Gastroesophageal sphincter (tissue), 4 donors: ENCODE data around the gene ACVR1B. TPM values are rescaled to one million over a fixed set of nuclear protein-coding genes. Genes with fewer than 3 reads are reported as not detected.

Source experiments
- ATAC-seq: fragments of 150-250 bp; one replicate; pipeline ENCODE4 v1.9.1; 2016; ENCODE audit warnings: mild to moderate bottlenecking, moderate library complexity
- H3K27ac ChIP-seq, 4 donors: fragments of 200-600 bp; sonication (generic) in 3 of 4; 1 replicate in 3 of 4; 2 replicates in 1 of 4; pipeline ENCODE4 v1.5.1; 2016 to 2019
- H3K27me3 ChIP-seq: fragments of 200-600 bp; sonication (generic); one replicate; pipeline ENCODE4 v1.5.1; 2019
- H3K36me3 ChIP-seq, 2 donors: fragments of 200-600 bp; sonication (generic); one replicate each; pipeline ENCODE4 v1.5.1; 2019; ENCODE audit warnings: control low read depth in 1 of 2
- H3K4me1 ChIP-seq, 3 donors: fragments of 200-600 bp; sonication (generic); 1 replicate in 2 of 3; 2 replicates in 1 of 3; pipeline ENCODE4 v1.5.1; 2016 to 2019; ENCODE audit warnings: control low read depth in 2 of 3
- H3K4me3 ChIP-seq, 2 donors: fragments of 200-600 bp; sonication (generic); one replicate each; pipeline ENCODE4 v1.5.1; 2019; ENCODE audit warnings: mild to moderate bottlenecking in 1 of 2, moderate library complexity in 1 of 2
- H3K9me3 ChIP-seq, 3 donors: fragments of 200-600 bp; sonication (generic); one replicate each; pipeline ENCODE4 v1.5.1; 2017 to 2019; ENCODE audit warnings: control low read depth in 2 of 3
- CTCF ChIP-seq, 4 experiments: fragments of 200-600 bp in 2 of 4; fragments of 450-650 bp in 2 of 4; sonication (generic) in 1 of 4; IDR thresholded peaks; one replicate each; pipeline ENCODE4 v1.5.1; 2017 to 2019; ENCODE audit warnings: antibody characterized with exemption in 4 of 4, mild to moderate bottlenecking in 2 of 4, moderate library complexity in 2 of 4
- EP300 ChIP-seq: sonication (generic); formaldehyde crosslinking; IDR thresholded peaks from one replicate; pipeline ENCODE4 v1.6.1; 2017; ENCODE audit warnings: antibody characterized with exemption, mild to moderate bottlenecking
- POLR2A ChIP-seq, 2 donors: fragments of 450-650 bp; IDR thresholded peaks; one replicate each; pipeline ENCODE4 v1.6.1; 2017; ENCODE audit warnings: antibody characterized with exemption in 2 of 2, mild to moderate bottlenecking in 2 of 2, moderate library complexity in 1 of 2
- POLR2AphosphoS5 ChIP-seq: sonication (generic); formaldehyde crosslinking; IDR thresholded peaks from one replicate; pipeline ENCODE4 v1.6.1; 2017; ENCODE audit warnings: antibody characterized with exemption
- WGBS, 2 donors: methylation state at CpG; one replicate each; pipeline ENCODE4 v1.1.5; 2018; ENCODE audit warnings: low coverage in 1 of 2; 5-methylcytosine and 5-hydroxymethylcytosine counted together
- total RNA-seq, 4 donors: library from RNA; depleted of rRNA; stranded (reverse); fragments of >200 nt; gene quantifications; one replicate each; pipeline ENCODE4 v1.1.0, GENCODE V29; 2016

Gene ACVR1B
- total RNA-seq, 4 donors from 2014 or later: 6.5 to 17.9 (median 10.5) TPM

- WGBS, 2 donors: 92% methylated on average over 2 to 4 of the region's 4 CpGs
- Histone ChIP-seq H3K27ac (no peak overlapping the region), H3K4me1 (no peaks in the 10 kb centered on the region), H3K9me3 (no peaks in the 10 kb centered on the region), H3K4me3 (no peak overlapping the region), H3K36me3 (no peaks in the 10 kb centered on the region), H3K27me3 (peaks cover 5% of the 10 kb centered on the region)
- ATAC-seq: no peak
- TF ChIP-seq EP300 (no peak), POLR2AphosphoS5 (no peak), POLR2A (IDR thresholded peaks at IDR 0.05) (no peak)
These were observed 17.4 kb upstream of the ACVR1B start for GRCh38 chr12:51934080-51934479.

- Histone ChIP-seq H3K9me3 (no peaks in the 10 kb centered on the region), H3K36me3 (no peaks in the 10 kb centered on the region), H3K27me3 (peaks cover 10% of the 10 kb centered on the region), H3K4me1 (peaks cover 0 to 10% (median 0%) of the 10 kb centered on the region in 3 donors), H3K4me3 (no peak overlapping the region), H3K27ac (no peak overlapping the region)
- WGBS, 2 donors: 40% methylated on average over 1 of the region's 2 CpGs; no CpG with 5 or more reads in 1 of the 2 donors
- ATAC-seq: no peak
- TF ChIP-seq POLR2AphosphoS5: no peak
- no peak for TF ChIP-seq CTCF (IDR thresholded peaks at IDR 0.05)
- no peak for TF ChIP-seq EP300
- no peak for TF ChIP-seq POLR2A (IDR thresholded peaks at IDR 0.05)
These were observed 13.6 kb upstream of the ACVR1B start for GRCh38 chr12:51937926-51938325.

- TF ChIP-seq EP300 (no peak), CTCF (IDR thresholded peaks at IDR 0.05) (no peak), POLR2A (IDR thresholded peaks at IDR 0.05) (no peak), POLR2AphosphoS5 (no peak)
- ATAC-seq: no peak
- peaks cover 0 to 10% (median 0%) of the 10 kb centered on the region in 3 donors for H3K4me1 ChIP-seq
- no peaks in the 10 kb centered on the region for H3K36me3 ChIP-seq
- H3K27me3 ChIP-seq: peaks cover 10% of the 10 kb centered on the region
- peaks cover 0 to 4% (median 0%) of the 10 kb centered on the region in 3 donors for H3K9me3 ChIP-seq
- WGBS, 2 donors: no CpG with 5 or more reads among the region's 6 CpGs
- H3K4me3 ChIP-seq: no peak overlapping the region
- no peak overlapping the region for H3K27ac ChIP-seq
These were observed 12.8 kb upstream of the ACVR1B start for GRCh38 chr12:51938726-51939125.

- ATAC-seq: no peak
- WGBS, 2 donors: 40% methylated on average over 1 of the region's 15 CpGs; no CpG with 5 or more reads in 1 of the 2 donors
- Histone ChIP-seq H3K27ac (no peak overlapping the region), H3K9me3 (peaks cover 0 to 24% (median 0%) of the 10 kb centered on the region in 3 donors), H3K27me3 (peaks cover 10% of the 10 kb centered on the region), H3K4me3 (no peak overlapping the region), H3K36me3 (no peaks in the 10 kb centered on the region), H3K4me1 (peaks cover 0 to 10% (median 0%) of the 10 kb centered on the region in 3 donors)
- TF ChIP-seq CTCF (IDR thresholded peaks at IDR 0.05) (no peak), EP300 (no peak), POLR2A (IDR thresholded peaks at IDR 0.05) (no peak), POLR2AphosphoS5 (no peak)
These were observed 10.4 kb upstream of the ACVR1B start for GRCh38 chr12:51941011-51941581.

GRCh38 chr12:51941604-51942003 lies 9.9 kb upstream of the ACVR1B start:
- peaks cover 0 to 24% (median 0%) of the 10 kb centered on the region in 3 donors for H3K9me3 ChIP-seq
- WGBS, 2 donors: 54 to 71% methylated on average over 3 to 4 of the region's 4 CpGs
- no peak overlapping the region for H3K4me3 ChIP-seq
- H3K36me3 ChIP-seq: no peaks in the 10 kb centered on the region
- peaks cover 0 to 10% (median 0%) of the 10 kb centered on the region in 3 donors for H3K4me1 ChIP-seq
- ATAC-seq: no peak
- no peak overlapping the region for H3K27ac ChIP-seq
- TF ChIP-seq POLR2A (IDR thresholded peaks at IDR 0.05) (no peak), POLR2AphosphoS5 (no peak)
- H3K27me3 ChIP-seq: peaks cover 10% of the 10 kb centered on the region

GRCh38 chr12:51942056-51942455 lies 9.4 kb upstream of the ACVR1B start:
- no peak for ATAC-seq
- TF ChIP-seq EP300 (no peak), CTCF (IDR thresholded peaks at IDR 0.05) (no peak), POLR2A (IDR thresholded peaks at IDR 0.05) (no peak)
- 88 to 94% methylated on average over 2 to 7 of the region's 7 CpGs for WGBS, 2 donors
- Histone ChIP-seq H3K36me3 (no peaks in the 10 kb centered on the region), H3K4me1 (peaks cover 0 to 10% (median 0%) of the 10 kb centered on the region in 3 donors), H3K27me3 (peaks cover 10% of the 10 kb centered on the region), H3K9me3 (peaks cover 0 to 24% (median 0%) of the 10 kb centered on the region in 3 donors), H3K27ac (no peak overlapping the region), H3K4me3 (no peak overlapping the region)
